Suprapubic skin (tissue), 4 donors: ENCODE results near the gene TAS2R40. TPM values are rescaled to one million over a fixed set of nuclear protein-coding genes. Genes with fewer than 3 reads are reported as not detected.

Experiments
- DNase-seq, 2 donors: peaks; one replicate each; pipeline ENCODE4 v3.0.0-alpha.2; 2019; ENCODE audit warnings: low spot score in 2 of 2
- H3K27ac ChIP-seq: fragments of 200-600 bp; sonication (generic); one replicate; pipeline ENCODE4 v1.5.1; 2019
- H3K27me3 ChIP-seq: fragments of 200-600 bp; sonication (generic); one replicate; pipeline ENCODE4 v1.5.1; 2019
- H3K36me3 ChIP-seq: fragments of 200-600 bp; sonication (generic); one replicate; pipeline ENCODE4 v1.5.1; 2019
- H3K4me1 ChIP-seq: fragments of 200-600 bp; sonication (generic); one replicate; pipeline ENCODE4 v1.5.1; 2019
- H3K4me3 ChIP-seq: fragments of 200-600 bp; sonication (generic); one replicate; pipeline ENCODE4 v1.5.1; 2019; ENCODE audit warnings: mild to moderate bottlenecking
- H3K9me3 ChIP-seq: fragments of 200-600 bp; sonication (generic); one replicate; pipeline ENCODE4 v1.5.1; 2019
- CTCF ChIP-seq, 2 donors: fragments of 200-600 bp in 1 of 2; fragments of 450-650 bp in 1 of 2; sonication (generic) in 1 of 2; IDR thresholded peaks; one replicate each; pipeline ENCODE4 v1.5.1; 2016 to 2019; ENCODE audit warnings: antibody characterized with exemption in 2 of 2, mild to moderate bottlenecking in 1 of 2, moderate library complexity in 1 of 2
- EP300 ChIP-seq: sonication (generic); formaldehyde crosslinking; IDR thresholded peaks from one replicate; pipeline ENCODE4 v1.6.1; 2017; ENCODE audit warnings: antibody characterized with exemption
- POLR2A ChIP-seq, 2 donors: fragments of 450-650 bp; IDR thresholded peaks; one replicate each; pipeline ENCODE4 v1.6.1; 2017; ENCODE audit warnings: antibody characterized with exemption in 2 of 2, mild to moderate bottlenecking in 2 of 2, moderate library complexity in 2 of 2
- POLR2AphosphoS5 ChIP-seq, 3 donors: sonication (generic); formaldehyde crosslinking; IDR thresholded peaks; one replicate each; pipeline ENCODE4 v1.6.1; 2017; ENCODE audit warnings: antibody characterized with exemption in 3 of 3
- WGBS: methylation state at CpG from one replicate; pipeline ENCODE4 v1.1.5; 2018; 5-methylcytosine and 5-hydroxymethylcytosine counted together
- total RNA-seq, 4 donors: library from RNA; depleted of rRNA; stranded (reverse); fragments of >200 nt; gene quantifications; one replicate each; pipeline ENCODE4 v1.1.0, GENCODE V29; 2016

TAS2R40 gene
- total RNA-seq, 4 donors from 2014 or later = not detected

DNA sequence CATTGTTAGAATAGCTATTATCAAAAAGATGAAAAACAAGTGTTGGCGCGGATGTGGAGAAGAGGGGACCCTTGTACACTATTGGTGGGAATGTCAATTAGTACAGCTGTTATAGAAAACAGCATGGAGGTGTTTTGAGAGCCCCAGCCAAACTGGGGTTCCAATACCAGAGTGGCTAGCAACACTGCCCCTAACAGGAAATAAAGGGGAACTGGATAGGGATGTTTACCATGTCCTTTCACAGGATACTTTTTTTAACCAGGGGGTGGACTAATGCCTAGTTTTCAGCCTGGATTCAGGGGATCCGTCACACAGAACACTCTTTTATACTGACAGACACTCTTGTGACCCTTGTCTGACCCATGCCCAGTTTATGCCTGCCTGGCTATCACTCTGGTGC, 34.5 kb downstream of the TAS2R40 start:
- Histone ChIP-seq H3K4me3 (no peak overlapping the region), H3K27me3 (no peaks in the 10 kb centered on the region), H3K9me3 (no peaks in the 10 kb centered on the region), H3K4me1 (peaks cover 3% of the 10 kb centered on the region), H3K36me3 (no peaks in the 10 kb centered on the region), H3K27ac (no peak overlapping the region)
- 86% methylated on average over 3 of the region's 3 CpGs for WGBS
- DNase-seq = no peak
- TF ChIP-seq POLR2A (IDR thresholded peaks at IDR 0.05) = no peak
- TF ChIP-seq CTCF (IDR thresholded peaks at IDR 0.05) = no peak
- no peak for TF ChIP-seq EP300
- TF ChIP-seq POLR2AphosphoS5 (IDR thresholded peaks at IDR 0.05) = no peak

GRCh38 chr7:143256932-143257331, 35.1 kb downstream of the TAS2R40 start:
- DNase-seq = no peak
- 92% methylated on average over 4 of the region's 4 CpGs for WGBS
- Histone ChIP-seq H3K27ac (no peak overlapping the region), H3K9me3 (no peaks in the 10 kb centered on the region), H3K36me3 (no peaks in the 10 kb centered on the region), H3K27me3 (no peaks in the 10 kb centered on the region), H3K4me1 (peaks cover 3% of the 10 kb centered on the region), H3K4me3 (no peak overlapping the region)
- no peak for TF ChIP-seq POLR2AphosphoS5 (IDR thresholded peaks at IDR 0.05)
- TF ChIP-seq CTCF (IDR thresholded peaks at IDR 0.05) = no peak
- TF ChIP-seq EP300 = no peak
- no peak for TF ChIP-seq POLR2A (IDR thresholded peaks at IDR 0.05)

DNA sequence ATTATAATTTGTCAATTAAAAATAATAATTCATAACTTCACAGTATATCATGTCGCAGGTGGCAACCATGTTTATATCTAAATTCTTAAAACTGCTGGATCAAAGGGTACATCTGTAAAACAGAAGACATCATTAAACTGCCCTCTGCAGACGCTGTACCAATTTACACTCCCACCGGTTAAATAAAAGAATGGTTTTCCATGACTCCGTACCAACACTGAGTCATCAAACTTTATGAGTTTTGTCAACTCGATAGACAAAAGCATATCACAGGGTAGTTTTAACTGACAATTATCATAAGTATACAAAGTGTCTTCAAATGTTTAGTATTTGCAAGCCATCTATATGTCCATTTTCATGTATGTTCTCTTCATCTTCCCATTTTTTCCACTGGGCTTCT, 35.7 kb downstream of the TAS2R40 start:
- no peaks in the 10 kb centered on the region for H3K36me3 ChIP-seq
- no peak overlapping the region for H3K27ac ChIP-seq
- no peaks in the 10 kb centered on the region for H3K27me3 ChIP-seq
- TF ChIP-seq POLR2A (IDR thresholded peaks at IDR 0.05) (no peak), POLR2AphosphoS5 (IDR thresholded peaks at IDR 0.05) (no peak), EP300 (no peak), CTCF (IDR thresholded peaks at IDR 0.05) (no peak)
- H3K4me3 ChIP-seq = no peak overlapping the region
- 74% methylated on average over 5 of the region's 5 CpGs for WGBS
- no peak for DNase-seq
- peaks cover 3% of the 10 kb centered on the region for H3K4me1 ChIP-seq
- H3K9me3 ChIP-seq = no peaks in the 10 kb centered on the region

DNA sequence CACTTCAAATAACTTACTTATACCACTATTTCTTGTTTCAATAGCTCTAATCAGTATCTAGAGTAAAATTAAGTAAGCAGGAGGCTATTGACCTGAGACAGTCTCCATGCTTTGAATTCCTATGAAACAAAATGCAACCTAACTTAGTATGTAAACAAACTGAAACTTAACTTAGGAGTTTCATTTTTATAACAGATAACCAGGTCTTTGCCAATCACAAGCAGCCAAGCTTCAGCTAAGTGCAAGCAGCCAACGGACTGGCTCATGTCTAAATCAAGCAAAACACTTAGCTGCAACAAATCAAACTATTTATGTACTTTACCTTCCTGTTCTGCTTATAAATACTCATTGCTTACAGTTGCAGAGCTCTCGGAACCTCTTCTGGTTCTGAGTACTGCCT, 37.0 kb downstream of the TAS2R40 start:
- no peak for DNase-seq
- Histone ChIP-seq H3K4me1 (peaks cover 8% of the 10 kb centered on the region), H3K9me3 (no peaks in the 10 kb centered on the region), H3K27me3 (no peaks in the 10 kb centered on the region), H3K36me3 (no peaks in the 10 kb centered on the region), H3K27ac (no peak overlapping the region), H3K4me3 (no peak overlapping the region)
- WGBS = 28% methylated on average over 2 of the region's 2 CpGs
- no peak for TF ChIP-seq POLR2AphosphoS5 (IDR thresholded peaks at IDR 0.05)
- no peak for TF ChIP-seq POLR2A (IDR thresholded peaks at IDR 0.05)
- TF ChIP-seq EP300 = no peak
- TF ChIP-seq CTCF (IDR thresholded peaks at IDR 0.05) = no peak

- H3K36me3 ChIP-seq = no peaks in the 10 kb centered on the region
- no peaks in the 10 kb centered on the region for H3K27me3 ChIP-seq
- 75% methylated on average over 2 of the region's 2 CpGs for WGBS
- H3K4me1 ChIP-seq = peaks cover 17% of the 10 kb centered on the region
- no peaks in the 10 kb centered on the region for H3K9me3 ChIP-seq
- DNase-seq = no peak
- TF ChIP-seq POLR2A (IDR thresholded peaks at IDR 0.05) (no peak), CTCF (IDR thresholded peaks at IDR 0.05) (no peak), POLR2AphosphoS5 (IDR thresholded peaks at IDR 0.05) (no peak), EP300 (no peak)
- H3K4me3 ChIP-seq = no peak overlapping the region
- no peak overlapping the region for H3K27ac ChIP-seq
Observed at GRCh38 chr7:143259765-143260164, 37.9 kb downstream of the TAS2R40 start.
